Measurements from ENCODE around the gene ACAD8.

ACAD8 gene

DNA sequence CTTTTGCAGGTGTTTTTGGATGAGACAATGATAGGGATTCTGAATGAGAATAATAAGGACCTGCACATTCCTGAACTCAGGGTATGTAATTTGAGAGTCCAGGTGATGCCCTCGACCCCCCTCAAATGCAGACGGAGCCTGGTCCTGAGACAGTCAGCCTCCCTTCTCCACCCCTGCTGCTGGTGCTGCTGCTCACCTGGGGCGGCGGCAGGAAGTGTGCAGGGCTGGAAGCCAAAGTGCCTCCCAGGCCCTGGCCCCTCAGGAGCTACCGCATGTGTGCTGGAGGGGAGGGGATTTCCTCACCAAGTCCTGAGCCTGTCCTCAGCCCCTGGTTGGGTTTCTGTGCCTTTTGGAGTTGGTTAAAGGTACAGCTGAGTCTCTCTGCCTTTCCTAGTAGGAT is 59.4 kb downstream of the ACAD8 start:
- FAIRE-seq (no peak), DNase-seq (ENCODE audit: insufficient read length) (no peak)
- no peak for TF ChIP-seq POLR2AphosphoS5 (IDR thresholded peaks at IDR 0.05; ENCODE audit: low read depth, low read length)
- no peak for TF ChIP-seq TAF1 (IDR thresholded peaks at IDR 0.05; ENCODE audit: borderline replicate concordance, low read depth, low read length)
- no peak for TF ChIP-seq POLR2A (IDR thresholded peaks at IDR 0.05; ENCODE audit: low read depth, low read length)

DNA sequence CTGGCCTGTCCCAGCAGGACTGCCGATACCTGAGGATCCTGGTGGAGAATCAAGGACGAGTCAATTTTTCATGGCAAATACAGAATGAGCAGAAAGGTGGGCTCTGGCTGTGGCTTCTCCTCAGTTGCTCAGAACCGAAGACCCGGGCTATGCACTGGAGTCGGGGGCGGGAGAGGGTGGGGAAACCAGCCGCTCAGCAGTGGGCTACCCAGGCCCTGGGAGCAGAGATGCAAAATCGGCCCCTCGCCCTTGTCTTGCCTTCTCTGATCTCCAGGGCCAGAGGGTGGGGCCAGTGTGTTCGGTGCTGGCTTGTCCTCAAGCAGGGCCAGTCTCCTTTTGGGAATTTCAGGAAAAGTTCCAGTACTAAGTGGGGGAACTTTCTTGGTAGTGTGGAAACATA is 60.0 kb downstream of the ACAD8 start:
- TF ChIP-seq TAF1 (IDR thresholded peaks at IDR 0.05; ENCODE audit: borderline replicate concordance, low read depth, low read length): no peak
- TF ChIP-seq POLR2A (IDR thresholded peaks at IDR 0.05; ENCODE audit: low read depth, low read length): no peak
- TF ChIP-seq POLR2AphosphoS5 (IDR thresholded peaks at IDR 0.05; ENCODE audit: low read depth, low read length): no peak
- FAIRE-seq (no peak), DNase-seq (ENCODE audit: insufficient read length) (no peak)

DNA sequence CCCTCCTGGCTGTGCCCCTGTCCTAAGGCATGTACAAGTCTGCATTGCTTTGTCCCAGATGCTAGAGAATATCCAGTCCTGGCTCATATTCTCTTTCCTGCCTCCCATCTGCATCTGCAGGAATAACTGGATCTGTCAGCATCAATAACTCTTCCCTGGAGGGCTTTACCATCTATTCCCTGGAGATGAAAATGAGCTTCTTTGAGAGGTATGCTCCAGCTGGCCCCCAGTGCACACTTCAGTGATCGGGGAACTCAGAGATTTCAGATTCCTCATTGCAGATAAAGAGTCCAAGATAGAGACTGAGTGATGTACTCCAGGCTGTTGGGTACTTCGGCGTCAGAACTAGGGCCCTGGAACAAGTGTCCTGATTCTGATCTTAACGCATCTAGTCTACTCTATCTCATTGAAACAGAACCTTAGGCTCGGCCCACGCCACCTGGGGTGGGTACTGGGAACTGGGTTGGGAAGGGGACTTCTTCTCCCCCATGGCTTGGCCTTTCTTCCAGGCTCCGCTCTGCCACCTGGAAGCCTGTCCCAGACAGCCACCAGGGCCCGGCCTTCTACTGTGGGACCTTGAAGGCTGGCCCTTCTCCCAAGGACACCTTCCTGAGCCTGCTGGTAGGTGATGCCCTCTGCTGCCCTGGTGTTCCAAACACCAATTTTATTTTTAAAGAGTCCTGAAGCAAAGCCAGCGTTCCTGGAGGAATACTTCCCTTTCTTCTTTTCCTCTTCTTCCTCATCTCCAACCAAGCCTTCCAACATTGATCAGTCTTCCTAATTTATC is 60.6 kb downstream of the ACAD8 start:
- FAIRE-seq: no peak
- DNase-seq (ENCODE audit: insufficient read length): no peak
- TF ChIP-seq POLR2A (IDR thresholded peaks at IDR 0.05; ENCODE audit: low read depth, low read length): no peak
- TF ChIP-seq POLR2AphosphoS5 (IDR thresholded peaks at IDR 0.05; ENCODE audit: low read depth, low read length): no peak
- TF ChIP-seq TAF1 (IDR thresholded peaks at IDR 0.05; ENCODE audit: borderline replicate concordance, low read depth, low read length): no peak
